Measurements from ENCODE around the gene MUC12. TPM values are rescaled to one million over a fixed set of nuclear protein-coding genes. Genes with fewer than 3 reads are reported as not detected.
"Not testable (repeated sequence)": the region's sequence is repeated elsewhere in the genome, so short reads cannot be mapped to it uniquely, and the experiment has no call there.

MUC12 gene
- total RNA-seq, 2 experiments from 2014 or later, result not detected

DNA sequence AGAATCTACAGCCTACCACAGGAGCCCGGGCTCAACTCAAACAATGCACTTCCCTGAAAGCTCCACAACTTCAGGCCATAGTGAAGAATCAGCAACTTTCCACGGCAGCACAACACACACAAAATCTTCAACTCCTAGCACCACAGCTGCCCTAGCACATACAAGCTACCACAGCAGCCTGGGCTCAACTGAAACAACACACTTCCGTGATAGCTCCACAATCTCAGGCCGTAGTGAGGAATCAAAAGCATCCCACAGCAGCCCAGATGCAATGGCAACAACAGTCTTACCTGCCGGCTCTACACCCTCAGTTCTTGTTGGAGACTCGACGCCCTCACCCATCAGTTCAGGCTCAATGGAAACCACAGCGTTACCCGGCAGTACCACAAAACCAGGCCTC, 22.3 kb downstream of the MUC12 start:
- H3K36me3 Mint-ChIP-seq, result no peaks in the 10 kb centered on the region
- DNase-seq (no peak), ATAC-seq (ENCODE audit: low read depth) (no peak)
- H3K4me3 Mint-ChIP-seq, result no peak overlapping the region
- H3K27ac Mint-ChIP-seq, result no peak overlapping the region
- no peaks in the 10 kb centered on the region for H3K27me3 Mint-ChIP-seq
- H3K4me1 Mint-ChIP-seq, result no peaks in the 10 kb centered on the region
- H3K9me3 Mint-ChIP-seq, result no peaks in the 10 kb centered on the region
- POLR2A ChIA-PET, result no interaction called here

DNA sequence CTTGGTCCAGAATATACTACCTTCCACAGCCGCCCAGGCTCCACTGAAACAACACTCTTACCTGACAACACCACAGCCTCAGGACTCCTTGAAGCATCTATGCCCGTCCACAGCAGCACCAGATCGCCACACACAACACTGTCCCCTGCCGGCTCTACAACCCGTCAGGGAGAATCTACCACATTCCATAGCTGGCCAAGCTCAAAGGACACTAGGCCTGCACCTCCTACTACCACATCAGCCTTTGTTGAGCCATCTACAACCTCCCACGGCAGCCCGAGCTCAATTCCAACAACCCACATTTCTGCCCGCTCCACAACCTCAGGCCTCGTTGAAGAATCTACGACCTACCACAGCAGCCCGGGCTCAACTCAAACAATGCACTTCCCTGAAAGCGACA, 22.9 kb downstream of the MUC12 start:
- H3K36me3 Mint-ChIP-seq; H3K4me3 Mint-ChIP-seq; POLR2A ChIA-PET; H3K9me3 Mint-ChIP-seq; DNase-seq; H3K27me3 Mint-ChIP-seq; ATAC-seq (ENCODE audit: low read depth); H3K27ac Mint-ChIP-seq; H3K4me1 Mint-ChIP-seq: not testable (repeated sequence)

DNA sequence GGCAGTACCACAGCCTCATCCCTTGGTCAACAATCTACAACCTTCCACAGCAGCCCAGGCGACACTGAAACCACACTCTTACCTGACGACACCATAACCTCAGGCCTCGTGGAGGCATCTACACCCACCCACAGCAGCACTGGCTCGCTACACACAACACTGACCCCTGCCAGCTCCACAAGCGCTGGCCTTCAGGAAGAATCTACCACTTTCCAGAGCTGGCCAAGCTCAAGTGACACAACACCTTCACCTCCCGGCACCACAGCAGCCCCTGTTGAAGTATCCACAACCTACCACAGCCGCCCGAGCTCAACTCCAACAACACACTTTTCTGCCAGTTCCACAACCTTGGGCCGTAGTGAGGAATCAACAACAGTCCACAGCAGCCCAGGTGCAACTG, 25.3 kb downstream of the MUC12 start:
- H3K4me3 Mint-ChIP-seq; DNase-seq; POLR2A ChIA-PET; ATAC-seq (ENCODE audit: low read depth); H3K27ac Mint-ChIP-seq; H3K9me3 Mint-ChIP-seq; H3K27me3 Mint-ChIP-seq; H3K36me3 Mint-ChIP-seq; H3K4me1 Mint-ChIP-seq: not testable (repeated sequence)

DNA sequence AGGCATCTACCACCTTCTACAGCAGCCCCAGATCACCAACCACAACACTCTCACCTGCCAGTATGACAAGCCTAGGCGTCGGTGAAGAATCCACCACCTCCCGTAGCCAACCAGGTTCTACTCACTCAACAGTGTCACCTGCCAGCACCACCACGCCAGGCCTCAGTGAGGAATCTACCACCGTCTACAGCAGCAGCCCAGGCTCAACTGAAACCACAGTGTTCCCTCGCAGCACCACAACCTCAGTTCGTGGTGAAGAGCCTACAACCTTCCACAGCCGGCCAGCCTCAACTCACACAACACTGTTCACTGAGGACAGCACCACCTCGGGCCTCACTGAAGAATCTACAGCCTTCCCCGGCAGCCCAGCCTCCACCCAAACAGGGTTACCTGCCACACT, 29.2 kb downstream of the MUC12 start:
- POLR2A ChIA-PET; H3K4me1 Mint-ChIP-seq; DNase-seq; H3K4me3 Mint-ChIP-seq; H3K27me3 Mint-ChIP-seq; H3K27ac Mint-ChIP-seq; H3K36me3 Mint-ChIP-seq; ATAC-seq (ENCODE audit: low read depth); H3K9me3 Mint-ChIP-seq: not testable (repeated sequence)

DNA sequence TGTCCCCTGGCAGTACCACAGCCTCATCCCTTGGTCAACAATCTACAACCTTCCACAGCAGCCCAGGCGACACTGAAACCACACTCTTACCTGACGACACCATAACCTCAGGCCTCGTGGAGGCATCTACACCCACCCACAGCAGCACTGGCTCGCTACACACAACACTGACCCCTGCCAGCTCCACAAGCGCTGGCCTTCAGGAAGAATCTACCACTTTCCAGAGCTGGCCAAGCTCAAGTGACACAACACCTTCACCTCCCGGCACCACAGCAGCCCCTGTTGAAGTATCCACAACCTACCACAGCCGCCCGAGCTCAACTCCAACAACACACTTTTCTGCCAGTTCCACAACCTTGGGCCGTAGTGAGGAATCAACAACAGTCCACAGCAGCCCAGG, 30.0 kb downstream of the MUC12 start:
- H3K27ac Mint-ChIP-seq; H3K4me3 Mint-ChIP-seq; H3K9me3 Mint-ChIP-seq; POLR2A ChIA-PET; H3K36me3 Mint-ChIP-seq; ATAC-seq (ENCODE audit: low read depth); H3K27me3 Mint-ChIP-seq; H3K4me1 Mint-ChIP-seq; DNase-seq: not testable (repeated sequence)

DNA sequence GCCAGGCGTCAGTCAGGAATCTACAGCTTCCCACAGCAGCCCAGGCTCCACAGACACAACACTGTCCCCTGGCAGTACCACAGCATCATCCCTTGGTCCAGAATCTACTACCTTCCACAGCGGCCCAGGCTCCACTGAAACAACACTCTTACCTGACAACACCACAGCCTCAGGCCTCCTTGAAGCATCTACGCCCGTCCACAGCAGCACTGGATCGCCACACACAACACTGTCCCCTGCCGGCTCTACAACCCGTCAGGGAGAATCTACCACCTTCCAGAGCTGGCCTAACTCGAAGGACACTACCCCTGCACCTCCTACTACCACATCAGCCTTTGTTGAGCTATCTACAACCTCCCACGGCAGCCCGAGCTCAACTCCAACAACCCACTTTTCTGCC, 30.7 kb downstream of the MUC12 start:
- POLR2A ChIA-PET; H3K27ac Mint-ChIP-seq; H3K9me3 Mint-ChIP-seq; H3K4me1 Mint-ChIP-seq; DNase-seq; H3K36me3 Mint-ChIP-seq; ATAC-seq (ENCODE audit: low read depth); H3K27me3 Mint-ChIP-seq; H3K4me3 Mint-ChIP-seq: not testable (repeated sequence)

DNA sequence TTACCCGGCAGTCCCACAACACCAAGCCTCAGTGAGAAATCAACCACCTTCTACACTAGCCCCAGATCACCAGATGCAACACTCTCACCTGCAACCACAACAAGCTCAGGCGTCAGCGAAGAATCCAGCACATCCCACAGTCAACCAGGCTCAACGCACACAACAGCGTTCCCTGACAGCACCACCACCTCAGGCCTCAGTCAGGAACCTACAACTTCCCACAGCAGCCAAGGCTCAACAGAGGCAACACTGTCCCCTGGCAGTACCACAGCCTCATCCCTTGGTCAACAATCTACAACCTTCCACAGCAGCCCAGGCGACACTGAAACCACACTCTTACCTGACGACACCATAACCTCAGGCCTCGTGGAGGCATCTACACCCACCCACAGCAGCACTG, 33.0 kb downstream of the MUC12 start:
- ATAC-seq (ENCODE audit: low read depth); H3K4me3 Mint-ChIP-seq; H3K27ac Mint-ChIP-seq; H3K27me3 Mint-ChIP-seq; H3K36me3 Mint-ChIP-seq; DNase-seq; POLR2A ChIA-PET; H3K9me3 Mint-ChIP-seq; H3K4me1 Mint-ChIP-seq: not testable (repeated sequence)

DNA sequence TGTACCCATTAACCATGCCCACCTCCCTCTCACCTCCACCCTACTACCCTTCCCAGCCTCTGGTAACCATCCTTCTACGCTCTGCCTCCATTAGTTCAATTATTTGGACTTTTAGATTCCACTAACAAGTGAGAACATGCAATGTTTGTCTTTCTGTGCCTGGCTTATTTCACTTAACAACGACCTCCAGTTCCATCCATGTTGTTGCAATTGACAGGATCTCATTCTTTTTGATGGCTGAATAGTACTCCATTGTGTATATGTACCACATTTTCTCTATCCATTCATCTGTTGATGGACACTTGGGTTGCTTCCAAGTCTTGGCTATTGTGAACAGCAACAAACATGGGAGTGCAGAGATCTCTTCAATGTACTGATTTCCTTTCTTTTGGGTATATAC, 38.0 kb downstream of the MUC12 start:
- H3K4me1 Mint-ChIP-seq; ATAC-seq (ENCODE audit: low read depth); H3K9me3 Mint-ChIP-seq; DNase-seq; H3K4me3 Mint-ChIP-seq; H3K36me3 Mint-ChIP-seq; H3K27ac Mint-ChIP-seq; H3K27me3 Mint-ChIP-seq; POLR2A ChIA-PET: not testable (repeated sequence)

DNA sequence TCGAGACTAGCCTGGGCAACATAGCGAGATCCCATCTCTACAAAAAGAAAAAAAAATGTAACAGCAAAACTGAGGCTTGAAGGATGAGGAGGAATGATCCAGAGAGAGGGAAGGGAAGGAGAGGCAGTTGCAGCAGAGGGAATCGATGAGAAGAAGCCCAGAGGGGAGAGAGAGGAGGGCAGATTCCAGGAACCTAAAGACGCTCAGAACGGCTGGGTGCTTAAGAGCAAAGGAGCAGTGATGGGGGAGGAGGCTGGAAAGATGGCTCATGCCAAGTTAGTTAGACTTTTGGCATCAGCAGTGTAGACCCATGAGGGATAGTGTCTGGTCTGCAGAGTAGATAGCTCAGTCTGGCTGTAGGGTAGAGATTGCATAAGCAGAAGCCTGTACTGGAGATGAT, 40.3 kb downstream of the MUC12 start:
- DNase-seq (no peak), ATAC-seq (ENCODE audit: low read depth) (no peak)
- no peaks in the 10 kb centered on the region for H3K36me3 Mint-ChIP-seq
- POLR2A ChIA-PET, result no interaction called here
- H3K4me1 Mint-ChIP-seq, result no peaks in the 10 kb centered on the region
- no peak overlapping the region for H3K27ac Mint-ChIP-seq
- peaks cover 2% of the 10 kb centered on the region for H3K27me3 Mint-ChIP-seq
- no peak overlapping the region for H3K4me3 Mint-ChIP-seq
- peaks cover 3% of the 10 kb centered on the region for H3K9me3 Mint-ChIP-seq

DNA sequence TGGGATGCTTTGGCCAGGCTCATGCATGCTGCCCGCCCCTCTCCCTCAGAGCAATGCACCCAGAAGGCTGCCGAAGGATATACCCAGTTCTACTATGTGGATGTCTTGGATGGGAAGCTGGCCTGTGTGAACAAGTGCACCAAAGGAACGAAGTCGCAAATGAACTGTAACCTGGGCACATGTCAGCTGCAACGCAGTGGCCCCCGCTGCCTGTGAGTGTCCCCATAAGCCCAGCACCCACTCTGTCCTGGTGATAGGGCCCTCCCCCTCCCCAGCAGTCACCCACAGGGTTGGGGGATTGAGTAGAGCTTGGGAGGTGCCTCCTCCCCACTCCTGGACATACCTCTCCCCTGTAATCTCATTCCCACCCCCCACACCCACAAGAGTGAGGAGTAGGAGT, 43.6 kb downstream of the MUC12 start:
- no peak overlapping the region for H3K27ac Mint-ChIP-seq
- no peaks in the 10 kb centered on the region for H3K36me3 Mint-ChIP-seq
- H3K27me3 Mint-ChIP-seq, result no peaks in the 10 kb centered on the region
- ATAC-seq (ENCODE audit: low read depth) (no peak), DNase-seq (no peak)
- H3K4me1 Mint-ChIP-seq, result peaks cover 4% of the 10 kb centered on the region
- H3K4me3 Mint-ChIP-seq, result no peak overlapping the region
- POLR2A ChIA-PET, result interaction anchor here (0.6 kb wide), 1 partner anchor 121 kb away, joined by 3 read pairs; no protein-coding TSS in a partner anchor
- no peaks in the 10 kb centered on the region for H3K9me3 Mint-ChIP-seq

DNA sequence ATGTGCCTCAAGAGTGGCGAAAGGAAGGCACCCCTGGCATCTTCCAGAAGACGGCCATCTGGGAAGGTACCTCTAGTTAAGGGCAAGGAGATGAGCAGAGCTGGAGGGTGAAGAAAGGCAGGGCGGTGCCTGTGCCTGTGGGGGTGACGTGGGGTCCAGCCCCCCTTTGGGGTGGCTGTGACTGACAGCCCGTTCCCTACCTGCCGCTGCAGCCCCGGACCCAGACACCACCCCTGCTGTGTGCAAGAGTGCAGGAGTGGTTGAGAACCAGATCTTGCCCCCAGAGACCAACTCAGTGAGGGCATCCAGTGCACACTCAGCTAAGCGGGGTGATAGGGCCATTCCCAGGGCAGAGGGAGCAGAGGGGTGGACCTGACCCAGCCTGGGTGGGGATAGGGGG, 46.3 kb downstream of the MUC12 start:
- no peaks in the 10 kb centered on the region for H3K9me3 Mint-ChIP-seq
- peak overlapping the region; percentile 61 for H3K27ac Mint-ChIP-seq
- peak overlapping the region; percentile 60 for H3K4me3 Mint-ChIP-seq

DNA sequence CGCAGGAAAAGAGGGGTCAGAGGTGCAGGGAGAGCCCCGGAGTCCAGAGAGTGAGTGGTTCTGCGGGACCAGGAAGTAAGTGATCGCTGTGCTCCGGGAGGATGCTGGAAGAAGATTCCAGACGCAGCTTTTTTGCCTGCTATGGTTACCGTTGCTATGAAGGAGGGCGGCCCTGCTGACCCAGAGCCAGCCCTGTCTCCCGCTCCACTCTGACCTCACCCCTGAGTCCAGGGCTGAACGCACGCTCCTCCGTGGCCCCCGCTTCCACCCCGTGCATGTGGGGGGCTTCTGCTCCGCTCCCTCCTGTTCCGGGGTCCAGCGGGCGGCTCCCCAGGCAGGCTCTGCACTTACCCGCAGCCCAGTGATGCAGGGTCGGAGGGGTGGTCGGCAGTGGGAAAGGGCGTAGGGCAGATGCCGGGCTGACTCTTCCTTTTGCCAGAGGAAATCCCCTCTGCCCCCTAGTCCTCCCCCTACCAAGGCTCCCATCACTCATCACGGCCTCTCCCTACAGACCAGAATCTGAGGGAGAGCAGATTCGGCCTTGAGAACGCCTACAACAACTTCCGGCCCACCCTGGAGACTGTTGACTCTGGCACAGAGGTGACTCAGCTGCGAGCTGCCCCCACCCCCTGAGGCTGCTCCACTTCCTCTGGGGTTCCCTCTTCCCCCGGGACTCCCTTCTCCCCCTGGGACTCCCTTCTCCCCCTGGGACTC, 47.9 kb downstream of the MUC12 start:
- POLR2A ChIA-PET, result no interaction called here
- peaks cover 4% of the 10 kb centered on the region for H3K4me1 Mint-ChIP-seq
- H3K9me3 Mint-ChIP-seq, result no peaks in the 10 kb centered on the region
- H3K36me3 Mint-ChIP-seq, result no peaks in the 10 kb centered on the region
- ATAC-seq (ENCODE audit: low read depth) (peak; percentile 98), DNase-seq (peak; percentile 69)
- peak overlapping the region; percentile 91 for H3K4me3 Mint-ChIP-seq
- peak overlapping the region; percentile 93 for H3K27ac Mint-ChIP-seq
- peaks cover 6% of the 10 kb centered on the region for H3K27me3 Mint-ChIP-seq

More for the DNA sequence above, 46.3 kb downstream of the MUC12 start:
- peaks cover 4% of the 10 kb centered on the region for H3K4me1 Mint-ChIP-seq
- POLR2A ChIA-PET, result interaction anchor here (0.6 to 1.5 kb wide), 2 partner anchors 141 to 1486 kb away, joined by 3 to 4 read pairs; partner anchors contain the start of gene SRRT
- H3K27me3 Mint-ChIP-seq, result no peaks in the 10 kb centered on the region
- DNase-seq (no peak), ATAC-seq (ENCODE audit: low read depth) (no peak)
- no peaks in the 10 kb centered on the region for H3K36me3 Mint-ChIP-seq

DNA sequence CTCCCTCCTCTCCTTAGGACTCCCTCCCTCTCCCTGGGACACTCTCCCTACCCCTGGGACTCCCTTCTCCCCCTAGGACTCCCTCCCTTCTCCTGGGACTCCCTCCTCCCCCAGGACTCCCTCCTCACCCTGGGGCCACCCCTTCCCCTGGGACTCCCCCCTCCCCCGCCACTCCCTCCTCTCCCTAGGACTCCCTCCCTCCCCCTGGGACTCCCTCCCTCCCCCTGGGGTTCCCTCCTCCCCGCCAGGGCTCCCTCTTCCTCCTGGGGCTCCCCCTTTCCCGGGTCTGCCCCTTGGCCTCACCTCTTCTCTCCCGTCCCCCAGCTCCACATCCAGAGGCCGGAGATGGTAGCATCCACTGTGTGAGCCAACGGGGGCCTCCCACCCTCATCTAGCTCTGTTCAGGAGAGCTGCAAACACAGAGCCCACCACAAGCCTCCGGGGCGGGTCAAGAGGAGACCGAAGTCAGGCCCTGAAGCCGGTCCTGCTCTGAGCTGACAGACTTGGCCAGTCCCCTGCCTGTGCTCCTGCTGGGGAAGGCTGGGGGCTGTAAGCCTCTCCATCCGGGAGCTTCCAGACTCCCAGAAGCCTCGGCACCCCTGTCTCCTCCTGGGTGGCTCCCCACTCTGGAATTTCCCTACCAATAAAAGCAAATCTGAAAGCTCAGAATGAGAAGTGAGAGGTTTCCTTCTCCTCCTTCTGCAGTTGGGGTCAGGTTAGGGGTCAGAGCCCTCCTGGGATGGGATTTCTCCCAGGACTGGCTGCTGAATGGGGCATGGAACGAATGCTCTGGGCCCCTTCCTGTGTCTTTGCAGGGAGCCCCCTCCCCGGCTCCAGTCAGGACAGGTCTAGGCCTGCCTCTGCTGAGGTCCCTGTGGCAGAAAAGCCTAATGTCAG, 49.2 kb downstream of the MUC12 start:
- peak; percentile 39 for DNase-seq
- H3K4me1 Mint-ChIP-seq, result peaks cover 4% of the 10 kb centered on the region
- H3K9me3 Mint-ChIP-seq, result no peaks in the 10 kb centered on the region
- peaks cover 8% of the 10 kb centered on the region for H3K27me3 Mint-ChIP-seq
- peak overlapping the region; percentile 83 for H3K27ac Mint-ChIP-seq
- no peaks in the 10 kb centered on the region for H3K36me3 Mint-ChIP-seq
- POLR2A ChIA-PET, result interaction anchor here (1.3 kb wide), 1 partner anchor 67 kb away, joined by 3 read pairs; the partner anchor contains the start of gene TRIM56
- no peak for ATAC-seq (ENCODE audit: low read depth)
- H3K4me3 Mint-ChIP-seq, result peak overlapping the region; percentile 40

DNA sequence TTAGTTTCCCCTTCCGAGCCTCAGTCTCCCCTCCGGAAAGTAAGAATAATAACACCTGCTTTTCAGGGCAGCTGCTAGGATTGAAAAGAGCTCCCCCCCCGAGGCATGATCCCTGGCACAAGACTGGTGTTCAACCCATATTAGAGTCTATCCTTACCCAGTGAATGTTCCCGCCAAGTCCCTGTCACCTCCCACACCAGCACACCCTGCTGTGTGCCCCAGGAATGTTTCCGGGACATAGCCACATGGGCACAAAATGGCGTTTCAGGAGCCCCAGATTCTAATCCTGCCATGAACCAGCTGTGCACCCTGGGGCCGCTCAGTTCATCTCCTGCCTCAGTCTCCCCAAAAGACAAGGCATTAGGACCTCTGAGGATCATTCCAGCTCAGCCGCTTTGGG, 51.1 kb downstream of the MUC12 start:
- Mint-ChIP-seq H3K4me3 (no peak overlapping the region), H3K27ac (no peak overlapping the region), H3K27me3 (peaks cover 8% of the 10 kb centered on the region), H3K36me3 (no peaks in the 10 kb centered on the region), H3K4me1 (peaks cover 4% of the 10 kb centered on the region), H3K9me3 (no peaks in the 10 kb centered on the region)
- POLR2A ChIA-PET, result interaction anchor here (1.0 kb wide), 1 partner anchor 65 kb away, joined by 3 read pairs; the partner anchor contains the start of gene TRIM56
- ATAC-seq (ENCODE audit: low read depth), result no peak
- no peak for DNase-seq
